Right lobe of liver (tissue), 6 donors: ENCODE results near the gene SORD. TPM values are rescaled to one million over a fixed set of nuclear protein-coding genes. Genes with fewer than 3 reads are reported as not detected.

Experiments used
- ATAC-seq, 4 donors: fragments of 200-7000 bp; cut with Tn5 transposase; one replicate each; pipeline ENCODE4 v1.9.1; 2020; ENCODE audit warnings: mild to moderate bottlenecking in 4 of 4, moderate library complexity in 4 of 4
- DNase-seq, 3 donors: peaks; one replicate each; pipeline ENCODE4 v3.0.0-alpha.2; 2020
- H3K27ac ChIP-seq, 3 donors: fragments of 200-600 bp; one replicate each; pipeline ENCODE4 v1.8.0; 2022
- H3K27me3 ChIP-seq, 2 donors: fragments of 200-600 bp; one replicate each; pipeline ENCODE4 v1.8.0; 2022
- H3K36me3 ChIP-seq, 4 donors: fragments of 200-600 bp; sonication (generic) in 1 of 4; one replicate each; pipeline versions ENCODE4 v1.5.1 to v1.8.0; 2017 to 2022; ENCODE audit warnings: control low read depth in 1 of 4
- H3K4me1 ChIP-seq, 4 donors: fragments of 200-600 bp; sonication (generic) in 1 of 4; one replicate each; pipeline versions ENCODE4 v1.5.1 to v1.8.0; 2017 to 2022; ENCODE audit warnings: control low read depth in 1 of 4
- H3K4me3 ChIP-seq, 3 donors: fragments of 200-600 bp; one replicate each; pipeline ENCODE4 v1.8.0; 2022
- H3K9me3 ChIP-seq, 4 donors: fragments of 200-600 bp; sonication (generic) in 1 of 4; one replicate each; pipeline versions ENCODE4 v1.5.1 to v1.8.0; 2017 to 2022; ENCODE audit warnings: control low read depth in 1 of 4
- CTCF ChIP-seq, 4 donors: fragments of 200-600 bp in 3 of 4; fragments of 450-650 bp in 1 of 4; IDR thresholded peaks; one replicate each; pipeline versions ENCODE4 v1.5.1 to v1.8.0; 2016 to 2022; ENCODE audit warnings: antibody characterized with exemption in 4 of 4, mild to moderate bottlenecking in 2 of 4
- POLR2A ChIP-seq: fragments of 450-650 bp; IDR thresholded peaks from one replicate; pipeline ENCODE4 v1.6.1; 2017; ENCODE audit warnings: antibody characterized with exemption, mild to moderate bottlenecking
- WGBS: methylation state at CpG from one replicate; pipeline ENCODE4 v1.1.6; 2018; ENCODE audit warnings: low coverage, low lambda C conversion rate; ENCODE audit not compliant: insufficient coverage; ENCODE audit errors: missing lambda C conversion rate; 5-methylcytosine and 5-hydroxymethylcytosine counted together
- intact Hi-C, 2 donors: fragments of 100-400 bp; cut with DNase I; formaldehyde crosslinking; loops; one replicate each; pipeline versions ENCODE4 v1.11.2 to v1.14.1; 2022
- total RNA-seq, 6 experiments: library from RNA; depleted of rRNA in 2 of 6; stranded (reverse); fragments of >200 nt in 2 of 6; fragmentation: NEBNext Ultra II Directional in 3 of 6; extraction: Animal tissue kit (Norgen Biotek cat#: 25700) in 3 of 6; gene quantifications; one replicate each; pipeline versions ENCODE4 v1.1.0 to v1.2.4, GENCODE V29; 2016 to 2023
- donor health status: DM: no; HTN: yes; CAD: no.
- donor health status: DM: no; HTN: no; CAD: no.
- donor health status: DM: no; HTN: no; CAD: no.
- donor health status: DM: no; HTN: yes; CAD: no.
- donor health status: DM: no; HTN: yes; CAD: no.

SORD gene
- total RNA-seq, 6 experiments from 2014 or later, result 87.1 to 380 (median 236) TPM

- ATAC-seq, result peak in 3 of 4 donors; percentile 16 to 24 (median 21)
These were observed 88.6 kb downstream of the SORD start for GRCh38 chr15:45111390-45112142.

GRCh38 chr15:45112143-45112590 lies 89.2 kb downstream of the SORD start:
- ATAC-seq (no peak), DNase-seq (no peak)
- Histone ChIP-seq H3K4me1 (peaks cover 0 to 7% (median 2%) of the 10 kb centered on the region in 4 donors), H3K36me3 (no peaks in the 10 kb centered on the region), H3K27ac (no peak overlapping the region), H3K27me3 (peaks cover 2 to 13% of the 10 kb centered on the region in 2 donors), H3K4me3 (no peak overlapping the region), H3K9me3 (no peaks in the 10 kb centered on the region)
- TF ChIP-seq CTCF (IDR thresholded peaks at IDR 0.05) (no peak), POLR2A (no peak)
- WGBS, result 26% methylated on average over 4 of the region's 13 CpGs
- intact Hi-C loops, result loop anchor here in 1 of 2 donors (10.0 kb wide), 1 partner anchor 147 kb away; no protein-coding TSS in a partner anchor

More at GRCh38 chr15:45111390-45112142, 88.6 kb downstream of the SORD start:
- TF ChIP-seq CTCF (IDR thresholded peaks at IDR 0.05) (no peak), POLR2A (no peak)
- Histone ChIP-seq H3K9me3 (no peaks in the 10 kb centered on the region), H3K36me3 (no peaks in the 10 kb centered on the region), H3K4me1 (peaks cover 0 to 7% (median 0%) of the 10 kb centered on the region in 4 donors), H3K4me3 (no peak overlapping the region), H3K27me3 (peaks cover 0 to 7% of the 10 kb centered on the region in 2 donors), H3K27ac (no peak overlapping the region)
- no peak for DNase-seq
- WGBS, result 0% methylated on average over 1 of the region's 71 CpGs
- intact Hi-C loops, result loop anchor here in 1 of 2 donors (10.0 kb wide), 1 partner anchor 147 kb away; no protein-coding TSS in a partner anchor

GRCh38 chr15:45112591-45113379 lies 89.8 kb downstream of the SORD start:
- H3K9me3 ChIP-seq, result no peaks in the 10 kb centered on the region
- H3K27ac ChIP-seq, result no peak overlapping the region
- TF ChIP-seq POLR2A, result no peak
- no peak for TF ChIP-seq CTCF (IDR thresholded peaks at IDR 0.05)
- H3K27me3 ChIP-seq, result peaks cover 4 to 13% of the 10 kb centered on the region in 2 donors
- no peak overlapping the region for H3K4me3 ChIP-seq
- WGBS, result 6% methylated on average over 14 of the region's 58 CpGs
- H3K4me1 ChIP-seq, result peaks cover 0 to 10% (median 2%) of the 10 kb centered on the region in 4 donors
- intact Hi-C loops, result loop anchor here in 1 of 2 donors (10.0 kb wide), 1 partner anchor 148 kb away; no protein-coding TSS in a partner anchor
- peak in 1 of 4 donors; percentile 18 for ATAC-seq
- no peaks in the 10 kb centered on the region for H3K36me3 ChIP-seq
- no peak for DNase-seq

- Histone ChIP-seq H3K27me3 (peaks cover 4 to 13% of the 10 kb centered on the region in 2 donors), H3K27ac (no peak overlapping the region), H3K9me3 (no peaks in the 10 kb centered on the region), H3K36me3 (no peaks in the 10 kb centered on the region), H3K4me3 (no peak overlapping the region), H3K4me1 (peaks cover 0 to 13% (median 2%) of the 10 kb centered on the region in 4 donors)
- WGBS, result 14% methylated on average over 5 of the region's 14 CpGs
- no peak for ATAC-seq
- no peak for DNase-seq
- intact Hi-C loops, result loop anchor here in 1 of 2 donors (10.0 kb wide), 1 partner anchor 149 kb away; no protein-coding TSS in a partner anchor
- no peak for TF ChIP-seq CTCF (IDR thresholded peaks at IDR 0.05)
- no peak for TF ChIP-seq POLR2A
These were observed 90.5 kb downstream of the SORD start for GRCh38 chr15:45113380-45113990.
